ENCODE results near the gene SLC12A4. TPM values are rescaled to one million over a fixed set of nuclear protein-coding genes. Genes with fewer than 3 reads are reported as not detected.
A peak's percentile ranks its signal among the peaks of the same experiment; 100 is the strongest.
"Not testable (repeated sequence)": the region's sequence is repeated elsewhere in the genome, so short reads cannot be mapped to it uniquely, and the experiment has no call there.

Gene SLC12A4
- total RNA-seq, 1 donor from 2014 or later: 117 TPM

DNA sequence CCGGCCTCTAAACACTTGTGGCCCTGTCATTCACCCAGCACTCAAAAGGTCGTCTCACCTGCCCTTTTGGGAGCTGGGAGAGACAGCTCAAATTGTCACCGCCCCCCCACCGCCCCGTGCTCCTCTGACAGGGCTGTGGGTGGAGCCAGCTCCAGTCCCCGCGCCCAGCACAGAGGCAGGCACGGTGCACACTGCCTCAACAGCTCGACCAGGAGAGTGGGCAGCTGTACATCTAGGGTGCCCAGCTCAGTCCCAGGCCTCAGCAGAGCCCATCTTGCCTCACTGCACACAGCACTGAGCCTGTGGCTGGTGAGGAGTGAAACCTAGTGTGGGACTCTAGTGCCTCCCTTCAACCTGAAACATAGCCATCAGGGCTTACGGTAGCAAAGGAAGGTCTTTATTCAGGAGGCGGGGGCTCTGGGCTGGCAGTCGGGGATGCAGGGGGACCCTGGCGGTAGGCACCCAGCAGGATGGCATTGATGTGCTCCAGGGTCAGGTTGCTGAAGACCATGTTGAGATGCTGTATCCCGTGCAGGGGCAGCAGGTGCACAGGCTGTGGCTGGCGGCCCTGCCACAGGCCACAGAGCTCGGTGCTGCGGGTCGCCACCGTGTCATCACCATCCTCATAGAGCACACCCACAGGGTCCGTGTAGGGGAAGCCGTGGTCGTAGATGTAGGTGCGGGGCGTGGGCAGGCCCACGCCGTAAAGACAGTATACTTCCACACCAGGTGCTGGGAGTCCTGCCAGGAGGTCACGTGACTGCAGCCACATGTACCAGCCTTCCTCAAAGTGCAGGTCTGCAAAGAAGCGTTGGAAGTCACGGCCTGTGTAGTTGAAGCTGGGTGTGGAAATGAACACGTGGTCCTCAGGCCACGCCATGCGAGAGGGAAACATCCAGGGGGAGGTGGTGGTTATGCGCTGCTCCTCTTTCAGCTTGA is 28.7 kb downstream of the SLC12A4 start:
- TF ChIP-seq, protein P1, sequence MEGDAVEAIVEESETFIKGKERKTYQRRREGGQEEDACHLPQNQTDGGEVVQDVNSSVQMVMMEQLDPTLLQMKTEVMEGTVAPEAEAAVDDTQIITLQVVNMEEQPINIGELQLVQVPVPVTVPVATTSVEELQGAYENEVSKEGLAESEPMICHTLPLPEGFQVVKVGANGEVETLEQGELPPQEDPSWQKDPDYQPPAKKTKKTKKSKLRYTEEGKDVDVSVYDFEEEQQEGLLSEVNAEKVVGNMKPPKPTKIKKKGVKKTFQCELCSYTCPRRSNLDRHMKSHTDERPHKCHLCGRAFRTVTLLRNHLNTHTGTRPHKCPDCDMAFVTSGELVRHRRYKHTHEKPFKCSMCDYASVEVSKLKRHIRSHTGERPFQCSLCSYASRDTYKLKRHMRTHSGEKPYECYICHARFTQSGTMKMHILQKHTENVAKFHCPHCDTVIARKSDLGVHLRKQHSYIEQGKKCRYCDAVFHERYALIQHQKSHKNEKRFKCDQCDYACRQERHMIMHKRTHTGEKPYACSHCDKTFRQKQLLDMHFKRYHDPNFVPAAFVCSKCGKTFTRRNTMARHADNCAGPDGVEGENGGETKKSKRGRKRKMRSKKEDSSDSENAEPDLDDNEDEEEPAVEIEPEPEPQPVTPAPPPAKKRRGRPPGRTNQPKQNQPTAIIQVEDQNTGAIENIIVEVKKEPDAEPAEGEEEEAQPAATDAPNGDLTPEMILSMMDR (IDR thresholded peaks at IDR 0.05): no peak
- Mint-ChIP-seq H3K27ac (ENCODE audit: unreplicated experiment) (no peak overlapping the region), H3K4me3 (ENCODE audit: unreplicated experiment) (no peak overlapping the region), H3K27me3 (ENCODE audit: low read depth) (no peaks in the 10 kb centered on the region), H3K36me3 (ENCODE audit: low read depth) (peaks cover 13% of the 10 kb centered on the region), H3K4me1 (ENCODE audit: low read depth) (peaks cover 19% of the 10 kb centered on the region), H3K9me3 (ENCODE audit: low read depth) (no peaks in the 10 kb centered on the region)
- no peak for DNase-seq (ENCODE audit: low spot score)

DNA sequence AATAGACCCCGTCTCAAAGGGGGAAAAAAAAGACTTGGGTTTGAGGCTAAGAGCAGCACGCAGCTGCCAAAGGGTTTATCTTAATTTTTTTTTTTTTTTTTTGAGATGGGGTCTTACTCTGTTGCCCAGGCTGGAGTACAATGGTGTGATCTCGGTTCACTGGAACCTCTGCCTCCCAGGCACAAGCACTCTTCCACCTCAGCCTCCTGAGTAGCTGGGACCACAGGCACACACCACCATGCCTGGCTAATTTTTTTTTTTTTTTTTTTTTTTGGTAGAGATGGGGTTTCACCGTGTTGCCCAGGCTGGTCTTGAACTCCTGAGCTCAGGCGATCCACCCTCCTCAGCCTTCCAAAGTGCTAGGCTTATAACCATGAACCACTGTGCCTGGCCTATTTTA is 30.7 kb downstream of the SLC12A4 start:
- H3K4me3 Mint-ChIP-seq (ENCODE audit: unreplicated experiment): peak overlapping the region; percentile 98
- H3K27me3 Mint-ChIP-seq (ENCODE audit: low read depth): not testable (repeated sequence)

DNA sequence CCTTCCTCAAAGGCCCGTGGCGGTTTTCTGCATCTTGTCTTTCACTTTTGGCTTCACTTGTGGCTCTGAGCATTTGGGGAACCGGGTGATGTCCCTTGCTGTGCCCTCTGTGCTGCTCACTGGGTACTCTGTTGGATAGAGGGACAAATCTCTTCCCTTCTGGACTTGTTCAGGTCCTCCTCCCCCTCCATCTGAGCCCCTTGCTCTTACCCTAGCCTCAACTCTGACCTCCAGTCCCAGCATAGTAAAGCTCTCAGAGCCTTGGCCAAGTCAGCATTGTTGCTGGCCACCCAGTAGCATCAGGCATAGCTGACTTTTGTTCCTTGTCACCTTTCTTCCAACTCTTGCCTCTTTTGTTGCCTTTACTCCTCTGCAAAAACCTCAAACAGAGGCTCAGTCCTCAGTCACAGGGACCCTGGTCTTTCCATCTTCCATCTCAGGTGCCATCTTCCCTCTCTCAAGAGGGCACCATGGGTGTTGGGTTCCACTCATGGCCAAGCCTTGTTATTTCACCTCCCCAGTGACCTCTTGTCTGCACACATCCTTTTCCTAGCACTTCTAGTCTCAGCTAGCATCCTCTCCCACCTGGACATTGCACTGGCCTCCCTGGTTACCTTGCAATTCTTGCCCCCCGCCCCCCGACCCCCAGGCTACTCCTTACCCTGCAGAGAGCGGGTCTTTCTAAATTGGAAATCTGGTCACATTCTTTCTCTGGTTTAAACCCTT is 31.4 kb downstream of the SLC12A4 start:
- Mint-ChIP-seq H3K36me3 (ENCODE audit: low read depth) (peaks cover 8% of the 10 kb centered on the region), H3K9me3 (ENCODE audit: low read depth) (no peaks in the 10 kb centered on the region), H3K4me3 (ENCODE audit: unreplicated experiment) (peak overlapping the region; percentile 98), H3K27ac (ENCODE audit: unreplicated experiment) (peak overlapping the region; percentile 97), H3K4me1 (ENCODE audit: low read depth) (peaks cover 27% of the 10 kb centered on the region), H3K27me3 (ENCODE audit: low read depth) (no peaks in the 10 kb centered on the region)
- DNase-seq (ENCODE audit: low spot score): no peak
- TF ChIP-seq, protein P1 (IDR thresholded peaks at IDR 0.05): no peak

More for the DNA sequence above, 30.7 kb downstream of the SLC12A4 start:
- not testable (repeated sequence) for H3K36me3 Mint-ChIP-seq (ENCODE audit: low read depth); H3K9me3 Mint-ChIP-seq (ENCODE audit: low read depth); DNase-seq (ENCODE audit: low spot score)
- Mint-ChIP-seq H3K4me1 (ENCODE audit: low read depth) (peaks cover 27% of the 10 kb centered on the region), H3K27ac (ENCODE audit: unreplicated experiment) (peak overlapping the region; percentile 27)

DNA sequence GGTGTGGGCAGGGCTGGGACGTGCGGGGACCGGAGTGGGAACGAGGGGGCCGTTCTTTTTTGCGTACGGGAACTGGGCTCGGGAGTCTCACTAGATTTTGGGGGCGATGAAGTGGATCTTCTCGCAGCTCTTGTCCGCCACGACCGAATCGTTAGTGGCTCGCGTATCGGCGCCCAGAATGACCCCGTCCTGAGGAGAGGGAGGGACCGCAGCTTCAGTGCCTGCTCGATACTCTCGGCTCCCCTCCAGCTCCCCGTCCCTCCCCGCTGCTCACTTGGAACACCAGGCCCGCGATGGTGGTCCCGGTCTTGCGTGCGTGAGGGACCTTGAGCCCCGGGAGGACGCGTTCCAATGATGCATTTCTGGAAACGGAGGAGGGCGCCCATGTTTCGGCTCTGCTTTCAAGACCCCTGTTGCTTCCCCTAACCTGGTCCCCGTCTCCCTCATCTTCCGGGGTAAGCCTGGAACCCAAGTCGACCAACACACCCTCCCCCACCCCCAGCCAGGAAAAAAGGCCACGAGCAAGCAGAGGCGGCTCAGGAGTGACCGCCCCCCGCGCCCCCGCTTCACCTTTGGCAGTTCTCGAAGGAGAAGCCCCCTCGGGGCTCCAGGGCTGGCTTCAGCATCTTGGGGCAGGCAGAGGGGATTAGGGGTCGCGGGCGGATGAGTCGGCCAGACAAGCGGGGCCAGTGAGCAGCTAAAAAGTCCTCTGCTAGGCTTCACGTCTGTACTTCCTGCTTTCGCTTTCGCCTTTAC is 32.1 kb downstream of the SLC12A4 start, which contains the start of gene PSMB10:
PSMB10 (minus strand) TSS at position 727 of the 756 bp plus-strand sequence; CDS start at position 626, 101 bp downstream.
- H3K4me3 Mint-ChIP-seq (ENCODE audit: unreplicated experiment): peak within 1 kb of the TSS; percentile 98
- H3K27me3 Mint-ChIP-seq (ENCODE audit: low read depth): no peaks in the 10 kb centered on the region
- peak within 1 kb of the TSS; percentile 97 for H3K27ac Mint-ChIP-seq (ENCODE audit: unreplicated experiment)
- peaks cover 5% of the 10 kb centered on the region for H3K36me3 Mint-ChIP-seq (ENCODE audit: low read depth)
- no peaks in the 10 kb centered on the region for H3K9me3 Mint-ChIP-seq (ENCODE audit: low read depth)
- H3K4me1 Mint-ChIP-seq (ENCODE audit: low read depth): peaks cover 27% of the 10 kb centered on the region
- TF ChIP-seq, protein P1 (IDR thresholded peaks at IDR 0.05): peak; percentile 37
- peak; percentile 82 for DNase-seq (ENCODE audit: low spot score)

DNA sequence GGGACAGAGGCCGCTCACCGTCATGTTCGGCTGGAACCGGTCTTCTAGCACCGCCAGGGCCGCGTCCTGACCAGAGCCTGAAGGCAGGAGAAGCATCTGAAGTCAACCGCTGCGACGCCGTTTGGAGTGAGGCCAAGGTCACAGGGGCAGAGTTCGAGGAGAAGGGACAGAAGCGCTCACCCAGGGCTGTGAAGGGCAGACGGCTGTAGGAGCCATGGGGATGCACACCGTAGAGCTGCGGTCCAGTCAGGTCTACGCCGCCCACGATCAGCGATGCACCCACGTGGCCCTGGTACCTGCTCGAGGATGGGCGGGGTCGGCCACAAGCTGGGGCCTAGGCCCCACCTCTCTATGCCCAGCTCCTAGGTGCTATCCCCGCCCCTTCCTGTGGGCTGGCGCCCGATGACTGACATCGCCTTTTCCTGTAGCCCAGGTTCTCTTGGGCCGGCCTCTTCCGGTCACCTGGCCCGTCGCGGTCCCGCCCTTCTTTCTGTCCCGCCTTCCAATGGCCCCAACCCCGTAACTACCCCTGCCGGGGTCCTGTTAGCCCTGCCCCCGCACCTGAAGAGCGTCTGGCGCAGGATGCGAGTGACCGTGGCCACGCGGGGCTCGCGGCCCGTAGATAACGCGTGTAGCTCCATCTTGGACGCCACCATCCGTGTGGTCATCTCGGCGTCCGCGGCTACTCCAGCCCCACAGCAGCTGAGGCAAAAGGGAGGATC is 32.9 kb downstream of the SLC12A4 start:
- Mint-ChIP-seq H3K27me3 (ENCODE audit: low read depth) (no peaks in the 10 kb centered on the region), H3K4me3 (ENCODE audit: unreplicated experiment) (peak overlapping the region; percentile 98), H3K9me3 (ENCODE audit: low read depth) (no peaks in the 10 kb centered on the region), H3K27ac (ENCODE audit: unreplicated experiment) (peak overlapping the region; percentile 97), H3K4me1 (ENCODE audit: low read depth) (peaks cover 27% of the 10 kb centered on the region), H3K36me3 (ENCODE audit: low read depth) (peaks cover 5% of the 10 kb centered on the region)
- TF ChIP-seq, protein P1 (IDR thresholded peaks at IDR 0.05): no peak
- peak; percentile 85 for DNase-seq (ENCODE audit: low spot score)
